Sigmoid colon (tissue), 7 donors: Measurements from ENCODE around the gene AP1M1. TPM values are rescaled to one million over a fixed set of nuclear protein-coding genes. Genes with fewer than 3 reads are reported as not detected.

Source experiments
- DNase-seq: peaks from one replicate; pipeline ENCODE4 v3.0.0-alpha.2; 2019
- H3K27ac ChIP-seq, 4 donors: fragments of 200-600 bp; sonication (generic); one replicate each; pipeline ENCODE4 v1.5.1; 2016 to 2019; ENCODE audit warnings: mild to moderate bottlenecking in 1 of 4
- H3K27me3 ChIP-seq, 3 donors: fragments of 200-600 bp; sonication (generic); one replicate each; pipeline ENCODE4 v1.5.1; 2019; ENCODE audit warnings: mild to moderate bottlenecking in 1 of 3
- H3K36me3 ChIP-seq, 4 donors: fragments of 200-600 bp; sonication (generic); one replicate each; pipeline ENCODE4 v1.5.1; 2016 to 2019
- H3K4me1 ChIP-seq, 4 donors: fragments of 200-600 bp; sonication (generic); one replicate each; pipeline ENCODE4 v1.5.1; 2017 to 2019
- H3K4me3 ChIP-seq, 4 donors: fragments of 200-600 bp; sonication (generic); one replicate each; pipeline ENCODE4 v1.5.1; 2017 to 2019; ENCODE audit warnings: mild to moderate bottlenecking in 2 of 4, moderate library complexity in 1 of 4
- H3K9me3 ChIP-seq, 4 donors: fragments of 200-600 bp in 3 of 4; sonication (generic) in 3 of 4; one replicate each; pipeline versions ENCODE4 v1.5.1 to v1.6.1; 2013 to 2019
- CTCF ChIP-seq, 4 experiments: fragments of 450-650 bp in 3 of 4; fragments of 200-600 bp in 1 of 4; IDR thresholded peaks; one replicate each; pipeline ENCODE4 v1.5.1; 2016 to 2019; ENCODE audit warnings: antibody characterized with exemption in 4 of 4, mild to moderate bottlenecking in 3 of 4, moderate library complexity in 2 of 4
- EP300 ChIP-seq, 4 donors: sonication (generic); formaldehyde crosslinking; IDR thresholded peaks; one replicate each; pipeline ENCODE4 v1.6.1; 2017; ENCODE audit warnings: antibody characterized with exemption in 4 of 4
- POLR2A ChIP-seq, 2 donors: fragments of 450-650 bp; IDR thresholded peaks; one replicate each; pipeline ENCODE4 v1.6.1; 2016; ENCODE audit warnings: antibody characterized with exemption in 2 of 2, mild to moderate bottlenecking in 2 of 2, moderate library complexity in 2 of 2
- POLR2AphosphoS5 ChIP-seq, 4 donors: sonication (generic); formaldehyde crosslinking; IDR thresholded peaks; one replicate each; pipeline ENCODE4 v1.6.1; 2017; ENCODE audit warnings: antibody characterized with exemption in 4 of 4
- WGBS, 2 donors: extraction: QIAGEN DNeasy Blood & Tissue Kit; methylation state at CpG; one replicate each; pipeline ENCODE4 v1.1.7; 2013; 5-methylcytosine and 5-hydroxymethylcytosine counted together
- intact Hi-C: fragments of 100-400 bp; cut with DNase I; formaldehyde crosslinking; loops from one replicate; pipeline ENCODE4 v1.15.1; 2023
- polyA plus RNA-seq, 3 donors: library from polyadenylated mRNA; stranded (reverse); fragments of 200-250 nt; gene quantifications; one replicate each; pipeline ENCODE4 v1.2.3, GENCODE V29; 2013
- total RNA-seq, 4 donors: library from RNA; depleted of rRNA; stranded (reverse); fragments of >200 nt; gene quantifications; one replicate each; pipeline ENCODE4 v1.1.0, GENCODE V29; 2016
- donor health status: healthy with polysubstance abuse.
- donor health status: Bipolar disorder and iron deficiency.
- donor health status: healthy.

Gene AP1M1
- total RNA-seq (10 to 100 TPM; 57.1 to 63.7 (median 60.8) TPM), polyA plus RNA-seq (10 to 100 TPM; 18.7 to 37.8 (median 20.4) TPM)

- Histone ChIP-seq H3K4me3 (peak within 1 kb of the TSS; percentile 92 to 100 (median 94)), H3K27me3 (no peaks in the 10 kb centered on the region), H3K27ac (peak within 1 kb of the TSS; percentile 85 to 90 (median 90)), H3K4me1 (peaks cover 0 to 32% (median 27%) of the 10 kb centered on the region in 4 donors), H3K9me3 (no peaks in the 10 kb centered on the region), H3K36me3 (peaks cover 0 to 19% (median 7%) of the 10 kb centered on the region in 4 donors)
- WGBS, 2 donors = 0% methylated on average over 65 of the region's 65 CpGs
- peak; percentile 99 for DNase-seq
- intact Hi-C loops = loop anchor here (1.0 kb wide), 1 partner anchor 12 kb away; the partner anchor contains the start of gene FAM32A
- TF ChIP-seq EP300 (IDR thresholded peaks at IDR 0.05) (no peak), POLR2A (IDR thresholded peaks at IDR 0.05) (no peak), CTCF (IDR thresholded peaks at IDR 0.05) (no peak), POLR2AphosphoS5 (IDR thresholded peaks at IDR 0.05) (peak; percentile 40 to 72 (median 63))
These were observed at the start of gene AP1M1 for GRCh38 chr19:16197622-16198369. Gene AP1M1 (plus strand): TSS chr19:16197911. CDS start chr19:16198027, 116 bp downstream.

GRCh38 chr19:16148443-16149229 lies 49.1 kb upstream of the AP1M1 start:
- WGBS, 2 donors = 68 to 70% methylated on average over 8 of the region's 8 CpGs
- H3K27me3 ChIP-seq = peaks cover 0 to 5% (median 0%) of the 10 kb centered on the region in 3 donors
- TF ChIP-seq POLR2AphosphoS5 (IDR thresholded peaks at IDR 0.05) = no peak
- TF ChIP-seq POLR2A (IDR thresholded peaks at IDR 0.05) = no peak
- TF ChIP-seq CTCF (IDR thresholded peaks at IDR 0.05) = no peak
- TF ChIP-seq EP300 (IDR thresholded peaks at IDR 0.05) = no peak
- H3K27ac ChIP-seq = no peak overlapping the region
- no peak overlapping the region for H3K4me3 ChIP-seq
- intact Hi-C loops = no loop called here
- H3K9me3 ChIP-seq = no peaks in the 10 kb centered on the region
- no peaks in the 10 kb centered on the region for H3K4me1 ChIP-seq
- DNase-seq = no peak
- no peaks in the 10 kb centered on the region for H3K36me3 ChIP-seq

- 79 to 88% methylated on average over 11 of the region's 11 CpGs for WGBS, 2 donors
- intact Hi-C loops = no loop called here
- H3K4me3 ChIP-seq = no peak overlapping the region
- H3K9me3 ChIP-seq = no peaks in the 10 kb centered on the region
- H3K27ac ChIP-seq = no peak overlapping the region
- no peaks in the 10 kb centered on the region for H3K4me1 ChIP-seq
- no peaks in the 10 kb centered on the region for H3K36me3 ChIP-seq
- H3K27me3 ChIP-seq = no peaks in the 10 kb centered on the region
- DNase-seq = no peak
- TF ChIP-seq EP300 (IDR thresholded peaks at IDR 0.05) (no peak), POLR2A (IDR thresholded peaks at IDR 0.05) (no peak), POLR2AphosphoS5 (IDR thresholded peaks at IDR 0.05) (no peak), CTCF (IDR thresholded peaks at IDR 0.05) (no peak)
These were observed 44.0 kb upstream of the AP1M1 start for GRCh38 chr19:16153582-16154336.

- H3K27ac ChIP-seq = no peak overlapping the region
- no peaks in the 10 kb centered on the region for H3K4me1 ChIP-seq
- intact Hi-C loops = no loop called here
- TF ChIP-seq POLR2AphosphoS5 (IDR thresholded peaks at IDR 0.05) (no peak), CTCF (IDR thresholded peaks at IDR 0.05) (no peak), EP300 (IDR thresholded peaks at IDR 0.05) (no peak), POLR2A (IDR thresholded peaks at IDR 0.05) (no peak)
- no peak overlapping the region for H3K4me3 ChIP-seq
- H3K9me3 ChIP-seq = no peaks in the 10 kb centered on the region
- no peaks in the 10 kb centered on the region for H3K27me3 ChIP-seq
- WGBS, 2 donors = 95% methylated on average over 8 of the region's 8 CpGs
- DNase-seq = no peak
- no peaks in the 10 kb centered on the region for H3K36me3 ChIP-seq
These were observed 43.2 kb upstream of the AP1M1 start for GRCh38 chr19:16154557-16154956.
